OCI-LY3 (cell line): ENCODE data around the gene JAZF1.

Source experiments
- CTCF ChIP-seq: fragments of 200-600, 300-600 bp; sonication (generic); IDR thresholded peaks from 2 replicates; pipeline ENCODE4 v1.5.1; 2014; ENCODE audit warnings: antibody characterized with exemption, low read length, low read depth
- EZH2phosphoT487 ChIP-seq: fragments of 200-600 bp; shearing (Covaris generic); IDR thresholded peaks from 2 replicates; pipeline ENCODE4 v1.6.1; 2018; ENCODE audit warnings: antibody characterized with exemption, mixed run types, low read depth

- TF ChIP-seq CTCF (no peak), EZH2phosphoT487 (no peak)
Measured at GRCh38 chr7:27808626-27809025, 372.0 kb downstream of the JAZF1 start.
